Calu3 (cell line): Measurements from ENCODE around the gene TAF1B. TPM values are rescaled to one million over a fixed set of nuclear protein-coding genes. Genes with fewer than 3 reads are reported as not detected.

Experiments used
- BruUV-seq: library from RNA; stranded (reverse); fragments of 400-500 nt; replicated peaks from 2 replicates; lab custom pipeline; 2021; lab: Mats Ljungman, UMichigan
- CTCF ChIA-PET: fragments of 300-600 bp; sonication (Branson Sonifier 250); formaldehyde crosslinking; loops from one replicate; lab custom pipeline; 2022; ENCODE audit warnings: antibody characterized with exemption; lab: Charles Lee
- DNase-seq: peaks from one replicate; pipeline ENCODE4 v3.0.0; 2022
- H3K27ac Mint-ChIP-seq: one replicate; pipeline ENCODE4 v1.8.0; 2022; ENCODE audit warnings: mixed read lengths; ENCODE audit not compliant: unreplicated experiment
- H3K27me3 Mint-ChIP-seq: one replicate; pipeline ENCODE4 v1.8.0; 2022; ENCODE audit warnings: mixed read lengths; ENCODE audit not compliant: unreplicated experiment
- H3K36me3 Mint-ChIP-seq: one replicate; pipeline ENCODE4 v1.8.0; 2022; ENCODE audit warnings: mild to moderate bottlenecking, moderate library complexity, mixed read lengths; ENCODE audit not compliant: insufficient read depth, unreplicated experiment
- H3K4me1 Mint-ChIP-seq: one replicate; pipeline ENCODE4 v1.8.0; 2022; ENCODE audit warnings: mild to moderate bottlenecking, low read depth, mixed read lengths; ENCODE audit not compliant: unreplicated experiment
- H3K4me3 Mint-ChIP-seq: one replicate; pipeline ENCODE4 v1.8.0; 2022; ENCODE audit warnings: mild to moderate bottlenecking, low read depth, moderate library complexity, mixed read lengths; ENCODE audit not compliant: unreplicated experiment
- H3K9me3 Mint-ChIP-seq: one replicate; pipeline ENCODE4 v1.8.0; 2022; ENCODE audit warnings: low read depth, mixed read lengths; ENCODE audit not compliant: unreplicated experiment
- intact Hi-C: fragments of 100-400 bp; cut with micrococcal nuclease; formaldehyde crosslinking; loops from one replicate; pipeline ENCODE4 v1.10.0; 2022; ENCODE audit not compliant: unreplicated experiment
- total RNA-seq: library from RNA; stranded (reverse); gene quantifications from 2 replicates; pipeline ENCODE4 v1.2.3, GENCODE V29; 2022
- TF ChIP-seq, protein P1 (sequence below): fragments of 200-600 bp; IDR thresholded peaks from one replicate; pipeline ENCODE4 v1.8.0; 2022; ENCODE audit warnings: antibody characterized with exemption; ENCODE audit not compliant: unreplicated experiment

TAF1B gene
- total RNA-seq, 1 experiment from 2014 or later: 23.0 TPM

DNA sequence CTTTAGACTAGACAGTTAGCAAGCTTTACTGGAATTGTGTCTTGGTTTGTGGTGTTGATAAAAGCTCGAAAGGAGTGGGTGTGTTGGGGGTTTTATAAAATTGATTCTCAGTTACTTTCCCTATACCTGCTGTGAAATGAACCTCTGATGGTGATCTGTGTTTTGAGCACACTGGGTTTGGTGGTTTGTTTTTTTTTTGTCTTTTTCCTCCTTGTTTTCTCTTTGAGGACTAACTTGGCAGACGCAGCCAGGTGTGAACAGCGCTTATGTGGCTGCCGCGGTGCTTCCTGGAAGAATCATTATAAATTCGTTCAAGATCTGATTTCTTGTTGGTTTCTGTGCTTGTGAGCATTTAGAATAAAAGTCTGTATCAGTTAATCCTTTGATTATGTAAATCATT lies 136.7 kb downstream of the TAF1B start:
- peaks cover 8% of the 10 kb centered on the region for H3K36me3 Mint-ChIP-seq
- H3K27ac Mint-ChIP-seq: no peak overlapping the region
- no peaks in the 10 kb centered on the region for H3K9me3 Mint-ChIP-seq
- TF ChIP-seq, protein P1, sequence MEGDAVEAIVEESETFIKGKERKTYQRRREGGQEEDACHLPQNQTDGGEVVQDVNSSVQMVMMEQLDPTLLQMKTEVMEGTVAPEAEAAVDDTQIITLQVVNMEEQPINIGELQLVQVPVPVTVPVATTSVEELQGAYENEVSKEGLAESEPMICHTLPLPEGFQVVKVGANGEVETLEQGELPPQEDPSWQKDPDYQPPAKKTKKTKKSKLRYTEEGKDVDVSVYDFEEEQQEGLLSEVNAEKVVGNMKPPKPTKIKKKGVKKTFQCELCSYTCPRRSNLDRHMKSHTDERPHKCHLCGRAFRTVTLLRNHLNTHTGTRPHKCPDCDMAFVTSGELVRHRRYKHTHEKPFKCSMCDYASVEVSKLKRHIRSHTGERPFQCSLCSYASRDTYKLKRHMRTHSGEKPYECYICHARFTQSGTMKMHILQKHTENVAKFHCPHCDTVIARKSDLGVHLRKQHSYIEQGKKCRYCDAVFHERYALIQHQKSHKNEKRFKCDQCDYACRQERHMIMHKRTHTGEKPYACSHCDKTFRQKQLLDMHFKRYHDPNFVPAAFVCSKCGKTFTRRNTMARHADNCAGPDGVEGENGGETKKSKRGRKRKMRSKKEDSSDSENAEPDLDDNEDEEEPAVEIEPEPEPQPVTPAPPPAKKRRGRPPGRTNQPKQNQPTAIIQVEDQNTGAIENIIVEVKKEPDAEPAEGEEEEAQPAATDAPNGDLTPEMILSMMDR: no peak
- H3K27me3 Mint-ChIP-seq: no peaks in the 10 kb centered on the region
- no peak overlapping the region for H3K4me3 Mint-ChIP-seq
- no peak for DNase-seq
- no TSS peak for BruUV-seq
- peaks cover 19% of the 10 kb centered on the region for H3K4me1 Mint-ChIP-seq
- CTCF ChIA-PET: no interaction called here
- intact Hi-C loops: no loop called here

DNA sequence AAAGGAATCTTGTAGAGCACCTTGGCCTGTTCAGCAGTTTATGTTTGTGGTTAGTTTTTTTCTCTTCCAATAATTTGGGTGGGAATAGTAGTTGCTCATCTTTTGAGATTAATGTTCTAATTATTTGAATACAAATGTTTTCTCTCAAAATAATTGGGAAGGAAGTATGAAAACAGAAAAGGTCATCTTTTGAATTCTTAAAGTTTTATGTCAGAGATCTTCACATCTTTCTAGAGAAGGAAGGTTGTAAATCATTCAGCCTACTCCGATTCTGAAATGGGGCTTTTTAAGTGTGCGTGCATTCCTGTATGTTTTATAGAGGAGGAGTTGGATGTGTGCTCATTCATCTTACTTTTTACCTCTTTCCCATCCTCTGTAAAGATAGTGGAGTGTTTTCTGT lies 137.2 kb downstream of the TAF1B start:
- TF ChIP-seq, protein P1: no peak
- Mint-ChIP-seq H3K4me1 (peaks cover 19% of the 10 kb centered on the region), H3K27me3 (no peaks in the 10 kb centered on the region), H3K9me3 (no peaks in the 10 kb centered on the region), H3K36me3 (peaks cover 8% of the 10 kb centered on the region), H3K4me3 (no peak overlapping the region), H3K27ac (no peak overlapping the region)
- intact Hi-C loops: no loop called here
- no peak for DNase-seq
- no TSS peak for BruUV-seq
- CTCF ChIA-PET: no interaction called here

DNA sequence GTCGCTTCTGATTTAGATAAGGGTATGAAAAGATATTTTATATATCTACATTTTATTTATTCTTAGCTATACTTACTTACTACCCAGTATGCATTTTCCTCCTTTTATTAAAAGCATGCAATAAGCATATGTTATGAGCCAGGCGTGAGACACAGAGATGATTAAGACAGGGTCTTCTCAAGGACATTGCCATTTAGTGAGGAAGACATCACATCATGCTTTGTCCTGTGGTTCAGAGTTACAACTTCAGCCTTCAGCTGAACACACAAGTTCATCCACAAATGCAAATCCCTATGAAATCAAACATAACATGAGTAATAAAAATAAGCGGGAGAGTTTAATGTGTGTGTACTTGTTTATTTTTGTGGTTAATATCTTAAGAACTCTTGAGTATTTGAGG lies 138.4 kb downstream of the TAF1B start:
- CTCF ChIA-PET: no interaction called here
- H3K27me3 Mint-ChIP-seq: no peaks in the 10 kb centered on the region
- no peaks in the 10 kb centered on the region for H3K9me3 Mint-ChIP-seq
- DNase-seq: no peak
- TF ChIP-seq, protein P1: no peak
- no peaks in the 10 kb centered on the region for H3K36me3 Mint-ChIP-seq
- intact Hi-C loops: no loop called here
- no TSS peak for BruUV-seq
- no peak overlapping the region for H3K27ac Mint-ChIP-seq
- H3K4me3 Mint-ChIP-seq: no peak overlapping the region
- peaks cover 7% of the 10 kb centered on the region for H3K4me1 Mint-ChIP-seq

DNA sequence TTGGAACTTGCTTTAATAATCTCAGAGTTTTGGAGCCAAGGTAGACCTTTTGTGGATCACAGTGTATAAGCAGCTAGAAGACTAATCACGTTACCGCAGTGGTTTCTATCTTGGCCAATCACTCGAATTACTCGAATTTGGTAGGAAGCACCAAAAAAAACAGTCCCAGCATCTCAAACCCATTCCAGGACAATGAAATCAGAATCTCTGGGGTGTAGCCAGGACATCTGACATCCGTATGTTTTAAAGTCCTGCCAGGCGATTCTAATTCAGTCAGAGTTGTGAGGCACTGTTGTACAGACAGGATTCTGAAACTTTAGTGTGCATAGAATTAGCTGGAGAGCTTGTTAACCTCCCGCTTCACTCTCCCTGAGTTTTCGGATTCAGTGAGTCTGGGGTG lies 139.0 kb downstream of the TAF1B start:
- no TSS peak for BruUV-seq
- intact Hi-C loops: no loop called here
- TF ChIP-seq, protein P1: no peak
- peaks cover under 1% of the 10 kb centered on the region for H3K36me3 Mint-ChIP-seq
- no peak overlapping the region for H3K27ac Mint-ChIP-seq
- H3K4me1 Mint-ChIP-seq: peaks cover 5% of the 10 kb centered on the region
- CTCF ChIA-PET: no interaction called here
- no peak for DNase-seq
- H3K9me3 Mint-ChIP-seq: no peaks in the 10 kb centered on the region
- H3K27me3 Mint-ChIP-seq: no peaks in the 10 kb centered on the region
- no peak overlapping the region for H3K4me3 Mint-ChIP-seq
